Measurements from ENCODE around the gene LDHD.

DNA sequence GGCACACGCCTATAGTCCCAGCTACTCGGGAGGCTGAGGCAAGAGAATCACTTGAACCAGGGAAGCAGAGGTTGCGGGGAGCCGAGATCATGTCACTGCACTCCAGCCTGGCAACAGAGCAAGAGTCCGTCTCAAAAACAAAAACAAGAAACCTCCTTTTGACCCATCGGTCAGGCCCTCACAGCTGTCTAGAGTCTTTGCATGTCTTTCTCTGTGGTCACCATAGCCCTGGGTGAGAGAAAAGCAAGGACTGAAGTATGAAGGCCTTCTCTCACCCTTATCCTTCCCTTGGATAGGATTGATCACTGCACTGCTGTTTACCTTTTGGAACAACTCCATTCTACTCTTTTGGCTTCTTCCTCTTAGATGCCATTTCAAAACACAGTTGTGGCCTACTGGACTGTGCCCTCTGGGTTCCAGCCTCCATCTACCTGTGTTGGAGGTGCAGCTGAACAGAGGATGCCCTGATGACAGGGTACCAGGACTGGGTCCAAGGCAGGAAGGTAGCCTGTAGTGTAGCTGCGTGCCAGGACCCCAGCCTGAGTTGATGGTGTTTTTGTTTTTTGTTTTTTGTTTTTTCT lies 37.1 kb downstream of the LDHD start:
- TF ChIP-seq, protein P1, sequence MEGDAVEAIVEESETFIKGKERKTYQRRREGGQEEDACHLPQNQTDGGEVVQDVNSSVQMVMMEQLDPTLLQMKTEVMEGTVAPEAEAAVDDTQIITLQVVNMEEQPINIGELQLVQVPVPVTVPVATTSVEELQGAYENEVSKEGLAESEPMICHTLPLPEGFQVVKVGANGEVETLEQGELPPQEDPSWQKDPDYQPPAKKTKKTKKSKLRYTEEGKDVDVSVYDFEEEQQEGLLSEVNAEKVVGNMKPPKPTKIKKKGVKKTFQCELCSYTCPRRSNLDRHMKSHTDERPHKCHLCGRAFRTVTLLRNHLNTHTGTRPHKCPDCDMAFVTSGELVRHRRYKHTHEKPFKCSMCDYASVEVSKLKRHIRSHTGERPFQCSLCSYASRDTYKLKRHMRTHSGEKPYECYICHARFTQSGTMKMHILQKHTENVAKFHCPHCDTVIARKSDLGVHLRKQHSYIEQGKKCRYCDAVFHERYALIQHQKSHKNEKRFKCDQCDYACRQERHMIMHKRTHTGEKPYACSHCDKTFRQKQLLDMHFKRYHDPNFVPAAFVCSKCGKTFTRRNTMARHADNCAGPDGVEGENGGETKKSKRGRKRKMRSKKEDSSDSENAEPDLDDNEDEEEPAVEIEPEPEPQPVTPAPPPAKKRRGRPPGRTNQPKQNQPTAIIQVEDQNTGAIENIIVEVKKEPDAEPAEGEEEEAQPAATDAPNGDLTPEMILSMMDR (IDR thresholded peaks at IDR 0.05; ENCODE audit: insufficient read depth, low read length, poor library complexity, severe bottlenecking): no peak
- no peak for TF ChIP-seq EZH2phosphoT487 (conservative IDR thresholded peaks at IDR 0.05; ENCODE audit: low read length)

Data from SU-DHL-6 (cell line).